ENCODE results near the gene CD247.

The CD247 gene

DNA sequence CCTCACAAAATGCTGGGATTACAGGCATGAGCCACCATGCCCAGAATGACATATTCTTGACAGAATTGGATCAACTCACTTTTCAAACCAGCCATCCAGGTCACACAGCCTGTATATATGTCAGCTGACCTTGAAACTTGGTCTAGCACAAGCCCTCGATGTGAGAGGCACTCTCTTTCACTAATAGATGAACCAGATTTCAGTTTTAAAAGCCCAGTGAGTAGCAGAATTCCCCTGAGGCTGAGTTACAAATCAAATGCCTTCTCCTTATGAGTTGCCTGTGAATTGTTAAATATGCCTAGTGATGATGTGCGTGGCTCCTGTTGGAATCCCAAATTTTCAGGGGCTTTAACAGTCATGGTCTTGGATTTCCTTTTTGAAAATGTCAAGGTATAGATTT lies 88.7 kb downstream of the CD247 start:
- ATAC-seq = no peak
- TF ChIP-seq, protein P1, sequence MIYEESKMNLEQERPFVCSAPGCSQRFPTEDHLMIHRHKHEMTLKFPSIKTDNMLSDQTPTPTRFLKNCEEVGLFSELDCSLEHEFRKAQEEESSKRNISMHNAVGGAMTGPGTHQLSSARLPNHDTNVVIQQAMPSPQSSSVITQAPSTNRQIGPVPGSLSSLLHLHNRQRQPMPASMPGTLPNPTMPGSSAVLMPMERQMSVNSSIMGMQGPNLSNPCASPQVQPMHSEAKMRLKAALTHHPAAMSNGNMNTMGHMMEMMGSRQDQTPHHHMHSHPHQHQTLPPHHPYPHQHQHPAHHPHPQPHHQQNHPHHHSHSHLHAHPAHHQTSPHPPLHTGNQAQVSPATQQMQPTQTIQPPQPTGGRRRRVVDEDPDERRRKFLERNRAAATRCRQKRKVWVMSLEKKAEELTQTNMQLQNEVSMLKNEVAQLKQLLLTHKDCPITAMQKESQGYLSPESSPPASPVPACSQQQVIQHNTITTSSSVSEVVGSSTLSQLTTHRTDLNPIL (CRISPR knock-in tag; IDR thresholded peaks at IDR 0.05; ENCODE audit: low read depth) = no peak
- TF ChIP-seq BACH2 (CRISPR knock-in tag; IDR thresholded peaks at IDR 0.05; ENCODE audit: borderline replicate concordance) (no peak), ZNF70 (CRISPR knock-in tag; IDR thresholded peaks at IDR 0.05) (no peak), GLIS3 (CRISPR knock-in tag; IDR thresholded peaks at IDR 0.05) (no peak), TCF4 (CRISPR knock-in tag; IDR thresholded peaks at IDR 0.05; ENCODE audit: borderline replicate concordance) (no peak), ESRRG (CRISPR knock-in tag; IDR thresholded peaks at IDR 0.05) (no peak), OSR1 (CRISPR knock-in tag; IDR thresholded peaks at IDR 0.05) (no peak), ZFP30 (CRISPR knock-in tag; IDR thresholded peaks at IDR 0.05) (no peak), ZC3H10 (CRISPR knock-in tag; IDR thresholded peaks at IDR 0.05) (no peak), SNAI2 (CRISPR knock-in tag; IDR thresholded peaks at IDR 0.05) (no peak), PPARA (CRISPR knock-in tag; IDR thresholded peaks at IDR 0.05; ENCODE audit: borderline replicate concordance) (no peak), RARB (CRISPR knock-in tag; IDR thresholded peaks at IDR 0.05) (no peak), ARNTL (CRISPR knock-in tag; IDR thresholded peaks at IDR 0.05; ENCODE audit: borderline replicate concordance, low read depth) (no peak), CSDC2 (CRISPR knock-in tag; IDR thresholded peaks at IDR 0.05) (no peak)
- TF ChIP-seq, protein P2, sequence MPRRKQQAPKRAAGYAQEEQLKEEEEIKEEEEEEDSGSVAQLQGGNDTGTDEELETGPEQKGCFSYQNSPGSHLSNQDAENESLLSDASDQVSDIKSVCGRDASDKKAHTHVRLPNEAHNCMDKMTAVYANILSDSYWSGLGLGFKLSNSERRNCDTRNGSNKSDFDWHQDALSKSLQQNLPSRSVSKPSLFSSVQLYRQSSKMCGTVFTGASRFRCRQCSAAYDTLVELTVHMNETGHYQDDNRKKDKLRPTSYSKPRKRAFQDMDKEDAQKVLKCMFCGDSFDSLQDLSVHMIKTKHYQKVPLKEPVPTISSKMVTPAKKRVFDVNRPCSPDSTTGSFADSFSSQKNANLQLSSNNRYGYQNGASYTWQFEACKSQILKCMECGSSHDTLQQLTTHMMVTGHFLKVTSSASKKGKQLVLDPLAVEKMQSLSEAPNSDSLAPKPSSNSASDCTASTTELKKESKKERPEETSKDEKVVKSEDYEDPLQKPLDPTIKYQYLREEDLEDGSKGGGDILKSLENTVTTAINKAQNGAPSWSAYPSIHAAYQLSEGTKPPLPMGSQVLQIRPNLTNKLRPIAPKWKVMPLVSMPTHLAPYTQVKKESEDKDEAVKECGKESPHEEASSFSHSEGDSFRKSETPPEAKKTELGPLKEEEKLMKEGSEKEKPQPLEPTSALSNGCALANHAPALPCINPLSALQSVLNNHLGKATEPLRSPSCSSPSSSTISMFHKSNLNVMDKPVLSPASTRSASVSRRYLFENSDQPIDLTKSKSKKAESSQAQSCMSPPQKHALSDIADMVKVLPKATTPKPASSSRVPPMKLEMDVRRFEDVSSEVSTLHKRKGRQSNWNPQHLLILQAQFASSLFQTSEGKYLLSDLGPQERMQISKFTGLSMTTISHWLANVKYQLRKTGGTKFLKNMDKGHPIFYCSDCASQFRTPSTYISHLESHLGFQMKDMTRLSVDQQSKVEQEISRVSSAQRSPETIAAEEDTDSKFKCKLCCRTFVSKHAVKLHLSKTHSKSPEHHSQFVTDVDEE (CRISPR knock-in tag; IDR thresholded peaks at IDR 0.05) = no peak
- TF ChIP-seq, protein P3, sequence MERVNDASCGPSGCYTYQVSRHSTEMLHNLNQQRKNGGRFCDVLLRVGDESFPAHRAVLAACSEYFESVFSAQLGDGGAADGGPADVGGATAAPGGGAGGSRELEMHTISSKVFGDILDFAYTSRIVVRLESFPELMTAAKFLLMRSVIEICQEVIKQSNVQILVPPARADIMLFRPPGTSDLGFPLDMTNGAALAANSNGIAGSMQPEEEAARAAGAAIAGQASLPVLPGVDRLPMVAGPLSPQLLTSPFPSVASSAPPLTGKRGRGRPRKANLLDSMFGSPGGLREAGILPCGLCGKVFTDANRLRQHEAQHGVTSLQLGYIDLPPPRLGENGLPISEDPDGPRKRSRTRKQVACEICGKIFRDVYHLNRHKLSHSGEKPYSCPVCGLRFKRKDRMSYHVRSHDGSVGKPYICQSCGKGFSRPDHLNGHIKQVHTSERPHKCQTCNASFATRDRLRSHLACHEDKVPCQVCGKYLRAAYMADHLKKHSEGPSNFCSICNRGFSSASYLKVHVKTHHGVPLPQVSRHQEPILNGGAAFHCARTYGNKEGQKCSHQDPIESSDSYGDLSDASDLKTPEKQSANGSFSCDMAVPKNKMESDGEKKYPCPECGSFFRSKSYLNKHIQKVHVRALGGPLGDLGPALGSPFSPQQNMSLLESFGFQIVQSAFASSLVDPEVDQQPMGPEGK (CRISPR knock-in tag; IDR thresholded peaks at IDR 0.05; ENCODE audit: borderline replicate concordance) = no peak
- TF ChIP-seq, protein P4, sequence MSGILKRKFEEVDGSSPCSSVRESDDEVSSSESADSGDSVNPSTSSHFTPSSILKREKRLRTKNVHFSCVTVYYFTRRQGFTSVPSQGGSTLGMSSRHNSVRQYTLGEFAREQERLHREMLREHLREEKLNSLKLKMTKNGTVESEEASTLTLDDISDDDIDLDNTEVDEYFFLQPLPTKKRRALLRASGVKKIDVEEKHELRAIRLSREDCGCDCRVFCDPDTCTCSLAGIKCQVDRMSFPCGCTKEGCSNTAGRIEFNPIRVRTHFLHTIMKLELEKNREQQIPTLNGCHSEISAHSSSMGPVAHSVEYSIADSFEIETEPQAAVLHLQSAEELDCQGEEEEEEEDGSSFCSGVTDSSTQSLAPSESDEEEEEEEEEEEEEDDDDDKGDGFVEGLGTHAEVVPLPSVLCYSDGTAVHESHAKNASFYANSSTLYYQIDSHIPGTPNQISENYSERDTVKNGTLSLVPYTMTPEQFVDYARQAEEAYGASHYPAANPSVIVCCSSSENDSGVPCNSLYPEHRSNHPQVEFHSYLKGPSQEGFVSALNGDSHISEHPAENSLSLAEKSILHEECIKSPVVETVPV (CRISPR knock-in tag; IDR thresholded peaks at IDR 0.05) = no peak
- TF ChIP-seq, protein P5, sequence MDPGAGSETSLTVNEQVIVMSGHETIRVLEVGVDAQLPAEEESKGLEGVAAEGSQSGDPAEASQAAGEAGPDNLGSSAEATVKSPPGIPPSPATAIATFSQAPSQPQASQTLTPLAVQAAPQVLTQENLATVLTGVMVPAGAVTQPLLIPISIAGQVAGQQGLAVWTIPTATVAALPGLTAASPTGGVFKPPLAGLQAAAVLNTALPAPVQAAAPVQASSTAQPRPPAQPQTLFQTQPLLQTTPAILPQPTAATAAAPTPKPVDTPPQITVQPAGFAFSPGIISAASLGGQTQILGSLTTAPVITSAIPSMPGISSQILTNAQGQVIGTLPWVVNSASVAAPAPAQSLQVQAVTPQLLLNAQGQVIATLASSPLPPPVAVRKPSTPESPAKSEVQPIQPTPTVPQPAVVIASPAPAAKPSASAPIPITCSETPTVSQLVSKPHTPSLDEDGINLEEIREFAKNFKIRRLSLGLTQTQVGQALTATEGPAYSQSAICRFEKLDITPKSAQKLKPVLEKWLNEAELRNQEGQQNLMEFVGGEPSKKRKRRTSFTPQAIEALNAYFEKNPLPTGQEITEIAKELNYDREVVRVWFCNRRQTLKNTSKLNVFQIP (CRISPR knock-in tag; IDR thresholded peaks at IDR 0.05; ENCODE audit: borderline replicate concordance, low read depth) = no peak

DNA sequence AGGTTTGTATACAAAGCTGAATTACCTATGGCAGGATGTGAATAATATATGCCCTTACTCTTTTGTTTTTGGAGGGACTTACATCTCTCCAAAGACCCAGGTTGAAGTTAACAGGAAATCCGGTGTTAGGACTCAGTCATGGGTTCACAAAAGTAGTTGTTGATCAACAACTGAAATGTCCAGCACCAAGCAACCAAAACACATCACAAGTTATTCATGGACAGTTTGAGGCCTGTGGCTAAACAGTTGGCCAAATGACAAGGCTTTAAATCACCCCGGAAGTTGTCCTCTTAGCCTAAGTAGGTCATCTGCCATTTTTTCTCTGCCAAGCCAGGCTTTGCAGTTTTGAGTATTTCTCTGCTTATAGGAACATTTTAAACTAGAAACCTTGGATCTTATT lies 89.9 kb downstream of the CD247 start:
- TF ChIP-seq OSR1 (CRISPR knock-in tag; IDR thresholded peaks at IDR 0.05) = no peak
- no peak for TF ChIP-seq BACH2 (CRISPR knock-in tag; IDR thresholded peaks at IDR 0.05; ENCODE audit: borderline replicate concordance)
- TF ChIP-seq ESRRG (CRISPR knock-in tag; IDR thresholded peaks at IDR 0.05) = no peak
- TF ChIP-seq, protein P4 (CRISPR knock-in tag; IDR thresholded peaks at IDR 0.05) = no peak
- TF ChIP-seq CSDC2 (CRISPR knock-in tag; IDR thresholded peaks at IDR 0.05) = no peak
- TF ChIP-seq, protein P2 (CRISPR knock-in tag; IDR thresholded peaks at IDR 0.05) = no peak
- TF ChIP-seq, protein P1 (CRISPR knock-in tag; IDR thresholded peaks at IDR 0.05; ENCODE audit: low read depth) = no peak
- no peak for TF ChIP-seq SNAI2 (CRISPR knock-in tag; IDR thresholded peaks at IDR 0.05)
- no peak for TF ChIP-seq RARB (CRISPR knock-in tag; IDR thresholded peaks at IDR 0.05)
- no peak for TF ChIP-seq TCF4 (CRISPR knock-in tag; IDR thresholded peaks at IDR 0.05; ENCODE audit: borderline replicate concordance)
- TF ChIP-seq ZFP3 (CRISPR knock-in tag; IDR thresholded peaks at IDR 0.05) = no peak
- TF ChIP-seq, protein P5 (CRISPR knock-in tag; IDR thresholded peaks at IDR 0.05; ENCODE audit: borderline replicate concordance, low read depth) = no peak
- no peak for TF ChIP-seq ZNF70 (CRISPR knock-in tag; IDR thresholded peaks at IDR 0.05)
- no peak for TF ChIP-seq ARNTL (CRISPR knock-in tag; IDR thresholded peaks at IDR 0.05; ENCODE audit: borderline replicate concordance, low read depth)
- ATAC-seq = no peak
